ENCODE measurements around the gene TMC8. TPM values are rescaled to one million over a fixed set of nuclear protein-coding genes. Genes with fewer than 3 reads are reported as not detected.

Gene TMC8
- total and polyA plus RNA-seq, 2 of the 8 experiments (the other 6 are each of a cell fraction or from before 2014, with no cell fraction given): 1.00 to 2.8 TPM

DNA sequence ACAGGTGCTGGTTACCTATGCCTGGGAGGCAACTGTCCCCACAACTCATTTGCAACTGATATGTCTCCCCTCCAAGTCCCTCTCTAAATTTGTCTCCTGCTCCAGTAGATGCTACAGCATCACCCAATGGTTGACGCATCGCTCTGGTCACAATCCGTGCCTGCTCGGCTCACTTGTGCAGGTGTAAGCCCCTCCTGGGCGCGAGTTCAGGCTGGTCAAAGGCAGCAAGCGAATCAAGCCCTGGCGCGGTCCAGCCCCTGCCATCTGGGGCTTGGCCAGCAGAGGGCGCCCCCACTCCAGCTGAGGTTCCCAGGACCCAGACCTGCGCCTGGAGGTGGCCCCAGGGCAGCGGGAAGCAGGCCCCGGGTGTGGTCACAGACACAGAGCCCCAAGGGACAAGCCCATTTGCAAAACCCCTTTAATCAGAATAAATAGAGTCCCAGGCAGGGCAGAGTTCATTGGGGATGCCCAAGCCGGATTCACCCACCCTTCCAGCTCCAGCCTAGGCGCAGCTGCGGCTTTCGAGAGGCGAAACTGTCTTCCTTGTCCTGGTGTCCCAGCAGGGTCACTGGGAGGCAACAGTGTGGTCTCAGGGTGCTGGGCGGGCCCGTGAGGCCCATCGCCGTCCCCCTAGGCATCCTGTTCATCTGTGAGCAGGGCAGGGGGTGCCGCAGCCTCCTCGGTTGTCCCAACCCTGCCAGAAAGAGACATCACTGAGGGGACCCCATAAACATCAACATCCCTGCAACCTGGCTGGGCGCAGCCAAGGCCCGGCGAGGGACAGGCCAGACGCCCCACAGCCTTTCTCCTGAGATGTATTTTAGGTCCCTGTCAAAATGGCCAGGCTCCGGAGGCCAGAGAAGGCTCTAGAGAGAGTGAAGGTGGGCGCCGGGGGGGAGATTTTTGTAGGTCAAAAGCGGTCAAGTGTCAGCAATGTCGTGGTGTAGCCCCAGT lies 17.8 kb upstream of the TMC8 start:
- H3K18ac ChIP-seq (ENCODE audit: extremely low read depth, low read length): no peak overlapping the region
- no peaks in the 10 kb centered on the region for H3K79me1 ChIP-seq (ENCODE audit: low read depth, low read length)
- H3K23me2 ChIP-seq (ENCODE audit: low read depth, low read length): no peaks in the 10 kb centered on the region
- no peaks in the 10 kb centered on the region for H3K9me3 ChIP-seq (ENCODE audit: insufficient read depth in 2 of 2, low read depth in 1 of 2, low read length in 1 of 2)
- no peak overlapping the region for H4K5ac ChIP-seq (ENCODE audit: insufficient read length, low read depth, low read length)
- no peak overlapping the region for H2AK5ac ChIP-seq (ENCODE audit: low read depth, low read length)
- H2BK12ac ChIP-seq (ENCODE audit: low read depth, low read length): no peak overlapping the region
- no peak overlapping the region for H3K9ac ChIP-seq (replicated peaks in 1 of 4; ENCODE audit: extremely low read depth in 1 of 4, low read depth in 3 of 4, low read length in 3 of 4)
- no peak overlapping the region for H4K8ac ChIP-seq (ENCODE audit: extremely low read depth, insufficient read depth, low read length)
- no peaks in the 10 kb centered on the region for H3K36me3 ChIP-seq (ENCODE audit: control insufficient read depth in 2 of 4, insufficient read depth in 4 of 4, low read length in 3 of 4)
- no peak overlapping the region for H2BK120ac ChIP-seq (replicated peaks; ENCODE audit: low read depth, low read length)
- DNase-seq (ENCODE audit: low read depth in 1 of 2, low spot score in 2 of 2) (peak; percentile 64 to 100), FAIRE-seq (no peak)
- H3K14ac ChIP-seq (ENCODE audit: insufficient read length): no peak overlapping the region
- no peak overlapping the region for H4K91ac ChIP-seq (replicated peaks; ENCODE audit: insufficient read length, low read length)
- no peak overlapping the region for H3K23ac ChIP-seq (ENCODE audit: insufficient read length)
- no peak overlapping the region for H3K27ac ChIP-seq (ENCODE audit: low read depth, low read length)
- no peak overlapping the region for H2BK15ac ChIP-seq (ENCODE audit: low read length)
- H3K79me2 ChIP-seq (ENCODE audit: control insufficient read depth in 1 of 2, insufficient read depth in 2 of 2, low read length in 2 of 2): no peaks in the 10 kb centered on the region
- no peaks in the 10 kb centered on the region for H3K27me3 ChIP-seq (replicated peaks in 1 of 4; ENCODE audit: control insufficient read depth in 3 of 4, extremely low read depth in 1 of 4, insufficient read depth in 3 of 4, low read length in 3 of 4)
- no peak overlapping the region for H2AFZ ChIP-seq (ENCODE audit: low read length)
- no peak overlapping the region for H3K4me2 ChIP-seq (ENCODE audit: insufficient read depth in 1 of 2, low read depth in 2 of 2, low read length in 2 of 2)
- no peak overlapping the region for H3K4me3 ChIP-seq (ENCODE audit: extremely low read depth in 1 of 4, insufficient read depth in 2 of 4, low read depth in 3 of 4, low read length in 4 of 4)
- H2BK5ac ChIP-seq (ENCODE audit: low read depth, low read length): no peak overlapping the region
- POLR2A ChIA-PET (ENCODE audit: partially characterized antibody): interaction anchor here (0.6 to 3.5 kb wide), 4 partner anchors 15 to 64 kb away, joined by 3 to 16 read pairs (median 6); partner anchors contain the start of gene TMC6
- H3K4me1 ChIP-seq (replicated peaks in 1 of 4; ENCODE audit: control insufficient read depth in 3 of 4, insufficient read depth in 4 of 4, low read length in 3 of 4): no peaks in the 10 kb centered on the region; a peak in 1 of 7 replicates
- no peak overlapping the region for H2BK20ac ChIP-seq (ENCODE audit: low read length)
- H3K56ac ChIP-seq (replicated peaks; ENCODE audit: insufficient read length, low read depth, low read length): no peak overlapping the region
- H3K4ac ChIP-seq (replicated peaks; ENCODE audit: insufficient read length, low read depth, low read length): no peak overlapping the region
- peaks cover 3 to 4% of the 10 kb centered on the region in 2 experiments for H4K20me1 ChIP-seq (replicated peaks in 1 of 2; ENCODE audit: control insufficient read depth in 1 of 2, insufficient read depth in 2 of 2, low read length in 2 of 2)
- CTCF ChIA-PET (ENCODE audit: partially characterized antibody): interaction anchor here (0.6 to 5.2 kb wide), 21 partner anchors 10 to 788 kb away, joined by 3 to 33 read pairs (median 4); partner anchors contain the start of gene TMC8
- 70% methylated on average over 30 of the region's 33 CpGs; no CpG with 5 or more reads in 1 of the 2 experiments for WGBS, 2 experiments (ENCODE audit: extremely low coverage in 1 of 2, insufficient coverage in 1 of 2, insufficient read length in 1 of 2, insufficient replicate concordance in 2 of 2, low coverage in 1 of 2, low lambda C conversion rate in 2 of 2, missing lambda C conversion rate in 1 of 2)
- TF ChIP-seq FOSL1 (IDR thresholded peaks at IDR 0.05; ENCODE audit: insufficient read depth, low read depth, low read length): no peak
- TF ChIP-seq NANOG (IDR thresholded peaks at IDR 0.05; ENCODE audit: insufficient read depth, low read depth, low read length, poor library complexity, severe bottlenecking): no peak
- TF ChIP-seq ATF3 (IDR thresholded peaks at IDR 0.05; ENCODE audit: insufficient read depth, low read depth, low read length): no peak
- TF ChIP-seq SRF (IDR thresholded peaks at IDR 0.05; ENCODE audit: low read depth, low read length): no peak
- TF ChIP-seq, protein P1, sequence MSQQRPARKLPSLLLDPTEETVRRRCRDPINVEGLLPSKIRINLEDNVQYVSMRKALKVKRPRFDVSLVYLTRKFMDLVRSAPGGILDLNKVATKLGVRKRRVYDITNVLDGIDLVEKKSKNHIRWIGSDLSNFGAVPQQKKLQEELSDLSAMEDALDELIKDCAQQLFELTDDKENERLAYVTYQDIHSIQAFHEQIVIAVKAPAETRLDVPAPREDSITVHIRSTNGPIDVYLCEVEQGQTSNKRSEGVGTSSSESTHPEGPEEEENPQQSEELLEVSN (IDR thresholded peaks at IDR 0.05): no peak
- TF ChIP-seq SP1 (IDR thresholded peaks at IDR 0.05; ENCODE audit: low read depth, low read length): no peak
- no peak for TF ChIP-seq BACH1 (IDR thresholded peaks at IDR 0.05; ENCODE audit: low read length)
- no peak for TF ChIP-seq POU5F1 (IDR thresholded peaks at IDR 0.05; ENCODE audit: low read depth, low read length)
- 0 out of 2 replicates have a peak, but pooled peaks have one; percentile 27 for TF ChIP-seq JUND (IDR thresholded peaks at IDR 0.05; ENCODE audit: low read length)
- TF ChIP-seq POLR2AphosphoS5 (IDR thresholded peaks at IDR 0.05; ENCODE audit: low read depth, low read length): peak; percentile 38

Data from H1 (cell line).